GM19372 (cell line): Measurements from ENCODE around the gene PCP4.

Source experiments
- ATAC-seq: cut with Tn5 transposase; IDR thresholded peaks from one replicate; pipeline ENCODE4 v1.9.1; 2021; ENCODE audit warnings: mild to moderate bottlenecking, low read depth, moderate library complexity; ENCODE audit not compliant: unreplicated experiment

PCP4 gene

DNA sequence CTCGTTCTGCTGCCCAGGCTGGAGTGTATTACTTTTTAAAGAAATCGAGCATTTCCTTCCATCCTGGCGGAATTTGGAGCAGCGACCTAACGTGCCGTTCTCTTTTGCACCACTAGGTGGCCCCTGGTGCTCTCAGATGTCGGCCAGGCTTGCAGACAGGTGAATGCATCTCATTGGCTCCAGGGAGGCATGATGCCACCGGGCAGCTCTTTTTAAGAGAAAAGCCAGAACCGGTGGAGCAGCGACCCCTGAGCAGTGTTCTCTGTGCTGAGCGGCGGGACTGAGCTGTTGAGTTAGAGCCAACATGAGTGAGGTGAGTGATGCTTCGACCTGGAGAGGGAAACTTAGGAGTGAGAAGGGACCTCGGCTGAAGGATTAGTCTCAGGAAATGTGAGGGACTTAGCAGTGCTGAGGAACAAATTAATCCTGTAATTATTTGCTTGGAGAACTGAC, at the start of gene PCP4:
TSS of gene PCP4 (plus strand) at position 241 of the 453 bp plus-strand sequence. CDS start at position 305, 64 bp downstream.
- ATAC-seq: no peak

DNA sequence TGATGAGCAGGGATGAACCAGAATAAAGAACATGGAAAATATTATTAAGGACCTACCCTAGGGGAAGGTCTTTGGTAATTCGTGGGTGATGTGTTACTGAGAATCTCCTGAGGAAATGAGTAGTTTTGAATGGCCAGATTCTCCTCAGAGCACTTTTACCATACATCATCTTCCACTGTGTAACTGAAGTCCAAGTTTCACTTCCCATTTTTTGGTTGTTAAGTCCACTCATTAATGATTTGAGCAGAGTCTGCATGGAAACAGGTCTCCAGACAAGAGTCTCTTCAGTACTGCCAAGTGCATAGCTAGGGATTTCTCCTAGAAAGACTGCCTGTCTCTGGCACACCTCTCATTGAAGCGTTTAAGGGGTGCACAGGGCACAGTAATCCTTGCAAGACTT, 48.7 kb upstream of the PCP4 start:
- no peak for ATAC-seq

DNA sequence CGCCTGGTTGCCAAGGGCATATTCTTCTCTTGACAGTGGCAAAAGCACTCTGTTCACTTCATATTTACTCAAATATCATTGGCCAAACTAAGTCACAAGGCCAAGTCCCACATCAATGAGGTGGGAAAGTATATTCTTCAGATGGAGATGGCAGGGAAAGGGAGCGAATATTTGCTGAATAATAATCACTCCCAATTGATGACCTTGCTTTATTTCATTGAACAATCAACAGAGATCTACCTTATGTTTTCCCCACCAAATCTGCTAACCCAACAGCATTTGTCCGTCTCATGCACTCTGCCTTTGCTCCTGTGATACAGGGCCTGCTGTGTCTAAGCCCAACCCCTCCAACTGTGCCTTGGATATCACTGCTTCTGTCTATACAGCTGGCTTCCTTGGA, 45.2 kb upstream of the PCP4 start:
- ATAC-seq: no peak

DNA sequence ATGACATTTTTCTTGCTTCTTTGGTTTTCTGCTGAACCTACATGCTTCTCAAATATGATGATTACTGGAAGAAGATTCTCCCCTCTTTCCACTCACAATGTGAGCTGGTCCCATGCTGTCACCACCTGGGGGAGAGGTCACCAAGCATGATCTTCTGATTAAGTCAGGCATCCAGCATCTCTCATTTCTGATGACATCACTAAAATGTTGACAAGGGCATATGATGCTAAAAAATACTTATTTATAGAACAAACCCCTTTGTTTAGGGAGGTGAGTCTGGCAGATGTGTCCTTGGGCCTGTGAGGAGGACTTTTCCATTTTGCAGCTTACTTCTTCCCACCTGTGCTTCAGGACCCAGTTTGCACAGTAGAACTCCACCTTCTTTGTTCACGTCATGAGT, 42.0 kb upstream of the PCP4 start:
- no peak for ATAC-seq

DNA sequence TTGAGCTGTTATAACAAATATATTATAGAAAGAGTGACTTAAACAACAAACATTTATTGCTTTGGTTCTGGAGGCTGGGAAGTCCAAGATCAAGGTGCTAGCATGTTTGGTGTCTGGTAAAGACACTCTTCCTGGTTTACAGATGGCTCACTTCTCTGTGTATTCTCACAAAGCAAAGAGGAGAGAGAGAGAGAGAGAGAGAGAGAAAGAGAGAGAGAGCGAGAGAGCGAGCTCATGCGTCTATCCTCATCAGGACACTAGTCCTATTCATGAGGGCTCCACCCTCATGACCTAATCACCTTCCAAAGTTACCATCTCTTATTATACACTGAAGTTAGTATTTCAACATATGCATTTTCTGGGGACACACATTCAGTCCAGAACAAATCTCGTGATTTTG, 32.7 kb upstream of the PCP4 start:
- ATAC-seq: no peak

GRCh38 chr21:39837861-39838359, 29.3 kb upstream of the PCP4 start:
- ATAC-seq: no peak

GRCh38 chr21:39840373-39841097, 26.7 kb upstream of the PCP4 start:
- ATAC-seq: no peak

- no peak for ATAC-seq
Measured at GRCh38 chr21:39842741-39843459, 24.3 kb upstream of the PCP4 start.

DNA sequence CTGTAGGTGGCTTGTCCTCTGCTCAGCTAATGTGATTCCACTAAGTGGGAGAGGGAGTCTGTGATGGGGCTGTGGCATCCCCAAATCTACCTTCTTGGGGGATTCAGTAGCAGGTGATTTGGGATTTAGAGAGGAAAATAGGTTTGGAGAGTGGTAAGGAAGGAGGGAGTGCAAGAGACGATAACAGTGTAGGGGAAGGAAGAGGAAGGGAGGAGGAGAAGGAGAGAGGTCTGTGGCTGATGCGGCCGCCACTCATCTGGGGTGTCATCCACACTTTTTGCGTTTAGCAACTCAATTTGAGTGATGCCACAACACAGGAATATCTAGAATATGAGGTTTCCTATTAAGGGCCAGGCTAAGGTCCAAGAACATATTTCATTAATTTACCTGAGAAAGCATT, 23.8 kb upstream of the PCP4 start:
- ATAC-seq: no peak

DNA sequence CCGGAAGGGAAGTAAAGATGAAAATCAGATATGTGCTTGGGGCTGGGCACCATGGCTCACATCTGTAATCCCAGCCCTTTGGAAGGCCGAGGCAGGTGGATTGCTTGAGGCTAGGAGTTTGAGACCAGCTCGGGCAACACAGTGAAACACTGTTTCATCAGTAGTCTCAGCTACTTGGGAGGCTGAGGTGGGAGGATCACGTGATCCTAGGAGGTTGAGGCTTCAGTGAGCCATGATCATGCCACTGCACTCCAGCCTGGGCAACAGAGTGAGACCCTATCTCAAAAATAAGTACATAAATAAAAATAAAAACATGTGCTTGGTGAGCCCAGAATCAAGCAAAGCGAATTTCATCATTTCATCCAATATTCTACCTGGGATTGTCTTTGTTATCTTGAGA, 23.3 kb upstream of the PCP4 start:
- no peak for ATAC-seq

- ATAC-seq: no peak
Measured at GRCh38 chr21:39845571-39846130, 21.6 kb upstream of the PCP4 start.

DNA sequence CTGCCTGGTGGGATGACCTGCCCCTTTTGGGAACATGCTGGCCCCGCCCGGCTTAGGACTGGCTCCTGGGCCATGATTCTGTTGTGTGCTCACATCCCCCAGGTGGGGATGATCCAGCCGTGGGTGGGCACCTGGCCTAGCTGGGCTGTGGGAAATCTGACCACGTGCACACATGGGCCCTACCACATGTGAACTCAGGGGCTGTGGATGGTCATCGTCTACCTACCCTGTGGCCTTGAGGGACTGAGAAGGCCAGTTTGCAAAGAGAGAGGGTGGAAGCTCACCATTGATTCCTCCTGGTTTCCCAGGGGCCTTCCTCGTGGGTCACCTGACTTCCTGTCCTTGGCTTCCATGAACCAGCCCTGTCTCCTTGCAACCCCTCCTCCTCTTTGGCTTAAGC, 19.4 kb upstream of the PCP4 start:
- ATAC-seq: no peak

DNA sequence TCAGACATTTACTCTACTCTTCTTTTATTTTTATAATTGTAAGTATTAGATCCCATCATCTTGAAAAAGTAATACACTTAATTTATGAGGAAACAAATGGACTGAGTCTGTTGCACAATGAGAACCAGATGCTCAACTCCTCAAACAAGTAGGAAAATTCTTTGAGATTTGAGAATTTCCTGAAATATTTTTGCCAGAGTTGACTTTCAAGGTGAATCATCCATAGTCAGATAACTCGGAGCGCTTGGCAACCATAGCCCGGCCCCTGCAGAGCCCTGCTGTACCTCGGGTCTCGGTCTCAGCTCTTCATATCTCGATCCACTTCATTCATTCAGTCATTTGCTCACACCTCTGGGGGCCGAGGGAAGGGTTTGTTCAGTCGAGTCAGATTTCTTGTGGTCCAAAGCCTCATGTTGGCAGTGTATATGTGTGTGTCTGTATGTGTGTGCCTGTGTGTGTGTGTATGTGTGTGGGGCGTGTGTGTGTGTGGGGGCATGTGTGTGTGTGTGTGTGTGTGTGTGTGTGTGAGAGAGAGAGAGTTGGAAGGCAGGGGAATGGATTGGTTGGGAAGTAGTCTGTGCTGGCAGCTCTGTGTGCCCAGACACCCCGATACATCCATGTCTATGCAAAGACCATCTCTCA, 18.1 kb upstream of the PCP4 start:
- no peak for ATAC-seq

GRCh38 chr21:39850333-39850732, 16.9 kb upstream of the PCP4 start:
- ATAC-seq: no peak

DNA sequence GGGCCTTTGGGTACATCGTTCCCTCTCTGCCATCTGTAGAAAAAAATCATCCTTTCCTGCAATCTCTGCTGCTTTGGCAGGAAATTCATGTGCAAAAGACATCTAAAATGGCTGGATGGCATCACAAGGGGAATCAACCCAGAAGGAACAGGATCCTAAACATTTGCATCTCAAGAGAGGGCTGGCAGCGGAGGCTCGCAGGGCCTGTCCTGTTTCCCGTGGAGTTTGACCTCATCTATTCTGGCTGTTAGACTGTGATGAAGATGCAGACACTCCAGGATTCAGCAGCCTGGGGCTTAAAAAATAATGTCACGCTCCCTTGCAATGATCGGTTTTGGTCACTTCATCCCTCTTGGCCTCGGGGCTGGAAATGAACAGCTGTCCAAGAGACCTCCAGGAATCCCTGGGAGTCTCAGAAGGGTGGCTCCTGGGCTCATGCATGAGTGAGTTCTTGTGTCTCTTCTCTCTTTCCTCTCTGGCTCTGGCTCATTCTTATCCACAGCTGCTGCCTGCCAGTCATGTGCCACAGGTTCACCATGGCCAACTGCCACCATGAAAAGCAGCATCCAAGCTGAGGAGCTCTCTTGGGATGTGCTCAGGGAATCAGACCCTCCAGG, 16.1 kb upstream of the PCP4 start:
- no peak for ATAC-seq

GRCh38 chr21:39852021-39852721, 15.1 kb upstream of the PCP4 start:
- no peak for ATAC-seq

DNA sequence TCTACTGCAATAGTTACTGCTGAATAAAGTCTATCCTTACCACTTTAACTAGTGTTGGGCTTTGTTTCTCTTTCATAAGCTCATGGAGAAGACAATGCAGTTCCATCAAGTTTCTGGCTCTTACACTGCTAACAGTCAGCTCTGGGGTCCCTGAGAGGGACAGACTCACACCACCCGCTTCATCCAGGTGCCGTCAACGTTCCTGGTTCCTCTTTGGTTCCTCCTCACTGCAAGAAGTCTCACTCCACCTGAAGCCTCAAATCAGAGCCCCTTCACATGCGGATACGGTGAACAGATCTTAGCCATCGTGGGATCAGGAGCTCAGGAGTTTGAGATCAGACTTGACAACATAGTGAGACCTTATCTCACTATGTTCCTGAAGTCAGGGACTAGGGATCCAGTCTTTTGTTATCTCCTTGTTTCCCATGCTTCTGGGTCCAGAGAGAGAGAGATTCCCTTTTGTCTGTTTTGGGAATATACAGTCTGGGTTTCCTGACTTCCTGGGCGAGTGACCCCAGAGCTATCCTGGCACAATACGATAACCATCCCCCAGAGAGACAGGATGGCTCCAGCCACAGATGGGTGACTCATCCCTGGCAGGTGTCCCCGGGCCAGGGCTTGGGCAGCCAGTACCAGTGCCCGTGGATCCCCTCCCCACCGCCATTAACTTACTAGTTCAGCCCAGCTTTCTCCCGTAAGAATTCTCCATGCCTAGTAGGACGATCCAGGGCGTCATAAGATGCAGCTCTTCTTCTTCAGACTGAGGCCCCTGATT, 14.3 kb upstream of the PCP4 start:
- no peak for ATAC-seq

- no peak for ATAC-seq
Measured at GRCh38 chr21:39854572-39854971, 12.7 kb upstream of the PCP4 start.

- ATAC-seq: no peak
Measured at GRCh38 chr21:39855595-39855994, 11.6 kb upstream of the PCP4 start.
